Measurements from ENCODE around the gene LGMN.
"Not testable (repeated sequence)": the region's sequence is repeated elsewhere in the genome, so short reads cannot be mapped to it uniquely, and the experiment has no call there.

The LGMN gene

GRCh38 chr14:92774572-92774971 is 26.1 kb upstream of the LGMN start:
- no peak overlapping the region for H3K4me3 ChIP-seq (replicated peaks; ENCODE audit: low read depth, low read length)
- TF ChIP-seq, protein P1, sequence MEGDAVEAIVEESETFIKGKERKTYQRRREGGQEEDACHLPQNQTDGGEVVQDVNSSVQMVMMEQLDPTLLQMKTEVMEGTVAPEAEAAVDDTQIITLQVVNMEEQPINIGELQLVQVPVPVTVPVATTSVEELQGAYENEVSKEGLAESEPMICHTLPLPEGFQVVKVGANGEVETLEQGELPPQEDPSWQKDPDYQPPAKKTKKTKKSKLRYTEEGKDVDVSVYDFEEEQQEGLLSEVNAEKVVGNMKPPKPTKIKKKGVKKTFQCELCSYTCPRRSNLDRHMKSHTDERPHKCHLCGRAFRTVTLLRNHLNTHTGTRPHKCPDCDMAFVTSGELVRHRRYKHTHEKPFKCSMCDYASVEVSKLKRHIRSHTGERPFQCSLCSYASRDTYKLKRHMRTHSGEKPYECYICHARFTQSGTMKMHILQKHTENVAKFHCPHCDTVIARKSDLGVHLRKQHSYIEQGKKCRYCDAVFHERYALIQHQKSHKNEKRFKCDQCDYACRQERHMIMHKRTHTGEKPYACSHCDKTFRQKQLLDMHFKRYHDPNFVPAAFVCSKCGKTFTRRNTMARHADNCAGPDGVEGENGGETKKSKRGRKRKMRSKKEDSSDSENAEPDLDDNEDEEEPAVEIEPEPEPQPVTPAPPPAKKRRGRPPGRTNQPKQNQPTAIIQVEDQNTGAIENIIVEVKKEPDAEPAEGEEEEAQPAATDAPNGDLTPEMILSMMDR (IDR thresholded peaks at IDR 0.05; ENCODE audit: low read length, missing control alignments), result no peak
- no peak for DNase-seq (ENCODE audit: low read depth)

DNA sequence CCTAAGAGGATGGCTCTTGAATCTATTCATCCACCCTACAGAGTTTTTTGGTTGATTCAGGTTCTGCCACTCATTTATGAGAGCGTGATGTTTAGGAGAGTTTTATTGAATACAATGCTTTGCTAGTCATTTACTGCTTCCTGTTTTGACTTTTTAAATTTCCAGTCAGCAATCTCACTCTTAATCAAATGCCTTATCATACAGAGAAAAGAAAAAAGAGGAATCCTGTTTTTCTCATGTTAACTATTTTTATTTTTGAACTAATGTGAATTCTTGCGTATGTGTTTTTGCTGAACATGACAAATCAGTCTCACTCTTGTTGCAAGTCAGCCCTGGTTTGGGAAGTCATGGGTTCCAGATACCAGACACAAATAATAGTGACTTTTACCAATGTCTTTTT is 22.1 kb upstream of the LGMN start:
- no peak for DNase-seq (ENCODE audit: low read depth)
- TF ChIP-seq, protein P1 (IDR thresholded peaks at IDR 0.05; ENCODE audit: low read length, missing control alignments), result no peak

DNA sequence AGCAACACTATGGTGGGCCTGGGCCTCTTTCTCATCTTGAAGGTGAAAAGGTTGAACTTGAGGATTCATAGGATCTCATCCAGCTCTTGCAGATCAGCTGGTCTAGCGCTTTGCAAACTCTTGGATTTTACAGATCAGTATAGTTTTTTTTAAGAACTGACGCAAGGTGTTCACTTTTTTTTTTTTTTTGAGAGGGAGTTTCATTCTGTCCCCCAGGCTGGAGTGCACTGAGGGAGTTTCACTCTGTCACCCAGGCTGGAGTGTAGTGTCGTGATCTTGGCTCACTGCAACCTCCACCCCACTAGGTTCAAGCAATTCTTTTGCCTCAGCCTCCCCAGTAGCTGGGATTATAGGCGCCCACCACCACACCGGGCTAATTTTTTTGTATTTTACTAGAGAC is 20.4 kb upstream of the LGMN start:
- no peak for DNase-seq (ENCODE audit: low read depth)
- H3K4me3 ChIP-seq (replicated peaks; ENCODE audit: low read depth, low read length), result no peak overlapping the region
- TF ChIP-seq, protein P1 (IDR thresholded peaks at IDR 0.05; ENCODE audit: low read length, missing control alignments), result no peak

More for the DNA sequence above, 22.1 kb upstream of the LGMN start:
- H3K4me3 ChIP-seq (replicated peaks; ENCODE audit: low read depth, low read length), result no peak overlapping the region

DNA sequence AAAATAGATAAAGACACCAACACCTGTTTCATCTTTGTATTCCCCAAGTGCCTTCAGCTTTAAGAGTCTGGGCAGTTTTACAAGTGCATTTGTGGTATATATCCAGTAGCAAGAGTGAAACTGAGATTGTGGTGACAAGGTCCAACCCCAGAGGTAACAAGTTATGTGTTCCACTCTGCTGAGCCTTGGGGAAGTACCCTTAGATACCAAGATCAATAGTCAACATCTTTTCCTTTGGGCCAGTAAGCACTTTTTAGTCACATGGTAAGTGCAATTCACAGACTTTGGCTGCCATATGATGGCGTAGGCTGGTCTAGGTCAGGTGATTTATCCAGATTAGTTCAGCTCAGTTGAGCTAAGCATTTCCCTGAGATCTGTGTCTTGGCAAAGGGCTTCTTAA is 19.8 kb upstream of the LGMN start:
- DNase-seq (ENCODE audit: low read depth), result not testable (repeated sequence)

DNA sequence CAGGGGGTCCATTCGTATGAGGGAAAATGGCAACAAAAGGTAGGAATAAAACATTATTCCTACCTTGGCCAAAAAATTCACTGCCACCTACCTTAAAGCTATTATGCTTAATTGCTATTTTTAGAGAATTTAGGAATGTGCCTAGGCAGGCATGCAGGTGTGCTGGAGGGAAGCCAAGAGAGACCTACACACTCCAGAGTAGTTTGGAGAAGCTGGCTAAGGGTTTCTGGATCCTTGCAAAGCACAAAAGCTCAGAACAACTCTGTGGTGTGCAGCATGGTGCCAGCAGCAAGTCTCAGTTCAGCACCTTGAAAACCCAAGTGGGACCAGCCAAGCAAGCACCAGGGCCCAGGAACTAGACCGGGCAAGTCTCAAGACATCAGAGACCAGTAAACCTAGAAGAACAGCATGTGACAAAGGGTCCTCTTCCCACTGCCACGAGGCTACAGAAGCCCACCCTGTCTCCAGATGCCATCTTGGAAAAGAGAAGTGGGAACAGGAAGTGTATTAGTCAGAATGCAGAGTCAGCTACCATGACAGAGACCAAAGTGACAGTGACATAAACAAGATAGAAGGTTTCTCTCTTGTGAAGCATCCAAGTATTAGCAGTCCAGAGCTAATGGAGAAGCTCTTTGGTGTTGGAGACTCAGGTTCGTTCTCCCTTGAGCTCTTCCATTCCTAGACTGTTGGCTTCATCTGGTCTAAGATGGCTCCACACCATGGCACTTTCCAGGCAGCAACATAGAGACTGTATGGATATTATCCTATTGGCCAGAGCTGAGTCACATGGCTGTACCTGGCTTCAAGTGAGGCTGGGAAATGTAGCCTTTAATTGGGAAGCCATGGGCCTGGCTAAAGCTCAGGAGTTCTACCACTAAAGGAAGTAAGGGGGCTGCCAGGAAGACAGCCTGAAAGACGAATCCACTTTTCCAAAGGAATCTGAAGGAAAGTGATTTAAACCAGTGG is 15.5 kb upstream of the LGMN start:
- DNase-seq (ENCODE audit: low read depth); H3K4me3 ChIP-seq (replicated peaks; ENCODE audit: low read depth, low read length): not testable (repeated sequence)

More for the DNA sequence above, 19.8 kb upstream of the LGMN start:
- not testable (repeated sequence) for H3K4me3 ChIP-seq (replicated peaks; ENCODE audit: low read depth, low read length)

GRCh38 chr14:92760524-92760805 is 12.0 kb upstream of the LGMN start:
- no peak for DNase-seq (ENCODE audit: low read depth)

GRCh38 chr14:92759679-92760523 is 11.5 kb upstream of the LGMN start:
- TF ChIP-seq, protein P1 (IDR thresholded peaks at IDR 0.05; ENCODE audit: low read length, missing control alignments), result no peak
- DNase-seq (ENCODE audit: low read depth), result no peak
- no peak overlapping the region for H3K4me3 ChIP-seq (replicated peaks; ENCODE audit: low read depth, low read length)

More at GRCh38 chr14:92760524-92760805, 12.0 kb upstream of the LGMN start:
- TF ChIP-seq, protein P1 (IDR thresholded peaks at IDR 0.05; ENCODE audit: low read length, missing control alignments), result no peak
- H3K4me3 ChIP-seq (replicated peaks; ENCODE audit: low read depth, low read length), result no peak overlapping the region
